IPS-18a (cell line): ENCODE data around the gene GPR162.

Experiments used
- H3K27ac ChIP-seq: one replicate; pipeline ENCODE4 v1.5.1; 2013; ENCODE audit warnings: low read length
- H3K27me3 ChIP-seq: one replicate; pipeline ENCODE4 v1.6.1; 2013; ENCODE audit warnings: mild to moderate bottlenecking, low read length; ENCODE audit not compliant: control insufficient read depth, insufficient read depth
- H3K36me3 ChIP-seq: one replicate; pipeline ENCODE4 v1.6.1; 2013; ENCODE audit warnings: low read depth, low read length; ENCODE audit not compliant: control insufficient read depth
- H3K4me1 ChIP-seq: one replicate; pipeline ENCODE4 v1.6.1; 2013; ENCODE audit warnings: low read depth, low read length; ENCODE audit not compliant: control insufficient read depth
- H3K4me3 ChIP-seq: one replicate; pipeline ENCODE4 v1.5.1; 2013; ENCODE audit warnings: low read length
- H3K9ac ChIP-seq: one replicate; pipeline ENCODE4 v1.6.1; 2013; ENCODE audit warnings: mild to moderate bottlenecking, low read length, moderate library complexity
- H3K9me3 ChIP-seq: one replicate; pipeline ENCODE4 v1.6.1; 2013; ENCODE audit warnings: low read depth, low read length; ENCODE audit not compliant: control insufficient read depth

The GPR162 gene

GRCh38 chr12:6790496-6791150 is 31.0 kb upstream of the GPR162 start:
- Histone ChIP-seq H3K27me3 (peaks cover 7% of the 10 kb centered on the region), H3K4me1 (peaks cover 10% of the 10 kb centered on the region), H3K9me3 (no peaks in the 10 kb centered on the region), H3K27ac (no peak overlapping the region), H3K9ac (no peak overlapping the region), H3K4me3 (no peak overlapping the region), H3K36me3 (no peaks in the 10 kb centered on the region)

GRCh38 chr12:6791931-6792520 is 29.6 kb upstream of the GPR162 start:
- no peak overlapping the region for H3K4me3 ChIP-seq
- H3K27me3 ChIP-seq = peaks cover 7% of the 10 kb centered on the region
- H3K9ac ChIP-seq = no peak overlapping the region
- no peak overlapping the region for H3K27ac ChIP-seq
- H3K36me3 ChIP-seq = no peaks in the 10 kb centered on the region
- no peaks in the 10 kb centered on the region for H3K9me3 ChIP-seq
- peaks cover 6% of the 10 kb centered on the region for H3K4me1 ChIP-seq

- H3K9me3 ChIP-seq = no peaks in the 10 kb centered on the region
- no peak overlapping the region for H3K27ac ChIP-seq
- H3K27me3 ChIP-seq = peaks cover 7% of the 10 kb centered on the region
- H3K9ac ChIP-seq = no peak overlapping the region
- no peaks in the 10 kb centered on the region for H3K36me3 ChIP-seq
- H3K4me3 ChIP-seq = no peak overlapping the region
- peaks cover 2% of the 10 kb centered on the region for H3K4me1 ChIP-seq
Measured at GRCh38 chr12:6792522-6793201, 29.0 kb upstream of the GPR162 start.

- Histone ChIP-seq H3K4me3 (no peak overlapping the region), H3K4me1 (peaks cover 2% of the 10 kb centered on the region)
Measured at GRCh38 chr12:6795088-6795487, 26.5 kb upstream of the GPR162 start.

GRCh38 chr12:6796576-6796975 is 25.0 kb upstream of the GPR162 start:
- H3K4me3 ChIP-seq = no peak overlapping the region
- H3K9me3 ChIP-seq = no peaks in the 10 kb centered on the region
- peaks cover 2% of the 10 kb centered on the region for H3K4me1 ChIP-seq
- H3K36me3 ChIP-seq = no peaks in the 10 kb centered on the region
- H3K27me3 ChIP-seq = peaks cover 7% of the 10 kb centered on the region
- no peak overlapping the region for H3K9ac ChIP-seq
- H3K27ac ChIP-seq = no peak overlapping the region

More at GRCh38 chr12:6795088-6795487, 26.5 kb upstream of the GPR162 start:
- no peak overlapping the region for H3K27ac ChIP-seq
- H3K9ac ChIP-seq = no peak overlapping the region
- no peaks in the 10 kb centered on the region for H3K36me3 ChIP-seq
- peaks cover 7% of the 10 kb centered on the region for H3K27me3 ChIP-seq
- H3K9me3 ChIP-seq = no peaks in the 10 kb centered on the region

- Histone ChIP-seq H3K27ac (no peak overlapping the region), H3K27me3 (no peaks in the 10 kb centered on the region), H3K9me3 (no peaks in the 10 kb centered on the region), H3K4me1 (no peaks in the 10 kb centered on the region), H3K36me3 (no peaks in the 10 kb centered on the region), H3K4me3 (no peak overlapping the region), H3K9ac (no peak overlapping the region)
Measured at GRCh38 chr12:6799147-6799546, 22.5 kb upstream of the GPR162 start.

- Histone ChIP-seq H3K9me3 (no peaks in the 10 kb centered on the region), H3K27ac (no peak overlapping the region), H3K36me3 (no peaks in the 10 kb centered on the region), H3K27me3 (no peaks in the 10 kb centered on the region), H3K4me1 (peaks cover 9% of the 10 kb centered on the region), H3K9ac (no peak overlapping the region), H3K4me3 (no peak overlapping the region)
Measured at GRCh38 chr12:6807170-6807569, 14.5 kb upstream of the GPR162 start.

- H3K9ac ChIP-seq = no peak overlapping the region
- no peaks in the 10 kb centered on the region for H3K36me3 ChIP-seq
- peaks cover 9% of the 10 kb centered on the region for H3K4me1 ChIP-seq
- H3K27ac ChIP-seq = no peak overlapping the region
- no peak overlapping the region for H3K4me3 ChIP-seq
- H3K9me3 ChIP-seq = no peaks in the 10 kb centered on the region
- no peaks in the 10 kb centered on the region for H3K27me3 ChIP-seq
Measured at GRCh38 chr12:6809056-6809455, 12.6 kb upstream of the GPR162 start.

- H3K36me3 ChIP-seq = no peaks in the 10 kb centered on the region
- H3K9ac ChIP-seq = no peak overlapping the region
- H3K27me3 ChIP-seq = no peaks in the 10 kb centered on the region
- no peak overlapping the region for H3K27ac ChIP-seq
- H3K4me3 ChIP-seq = no peak overlapping the region
- no peaks in the 10 kb centered on the region for H3K9me3 ChIP-seq
- peaks cover 9% of the 10 kb centered on the region for H3K4me1 ChIP-seq
Measured at GRCh38 chr12:6810758-6811157, 10.9 kb upstream of the GPR162 start.

GRCh38 chr12:6813363-6813762 is 8.3 kb upstream of the GPR162 start:
- H3K27ac ChIP-seq = no peak overlapping the region
- H3K9ac ChIP-seq = no peak overlapping the region
- H3K4me3 ChIP-seq = no peak overlapping the region
- H3K27me3 ChIP-seq = no peaks in the 10 kb centered on the region
- no peaks in the 10 kb centered on the region for H3K36me3 ChIP-seq
- H3K4me1 ChIP-seq = peaks cover 16% of the 10 kb centered on the region
- H3K9me3 ChIP-seq = no peaks in the 10 kb centered on the region

- peaks cover 22% of the 10 kb centered on the region for H3K4me1 ChIP-seq
- no peaks in the 10 kb centered on the region for H3K27me3 ChIP-seq
Measured at GRCh38 chr12:6816598-6816997, 5.0 kb upstream of the GPR162 start.

GRCh38 chr12:6817098-6817497 is 4.5 kb upstream of the GPR162 start:
- H3K9me3 ChIP-seq = no peaks in the 10 kb centered on the region
- H3K4me1 ChIP-seq = peaks cover 23% of the 10 kb centered on the region
- no peak overlapping the region for H3K27ac ChIP-seq
- H3K36me3 ChIP-seq = no peaks in the 10 kb centered on the region
- no peak overlapping the region for H3K4me3 ChIP-seq
- no peak overlapping the region for H3K9ac ChIP-seq
- no peaks in the 10 kb centered on the region for H3K27me3 ChIP-seq

More at GRCh38 chr12:6816598-6816997, 5.0 kb upstream of the GPR162 start:
- Histone ChIP-seq H3K9me3 (no peaks in the 10 kb centered on the region), H3K27ac (no peak overlapping the region), H3K36me3 (no peaks in the 10 kb centered on the region), H3K9ac (no peak overlapping the region), H3K4me3 (no peak overlapping the region)
